Measurements from ENCODE around the gene FOS. TPM values are rescaled to one million over a fixed set of nuclear protein-coding genes. Genes with fewer than 3 reads are reported as not detected.

Gene FOS
- total RNA-seq, 1 donor from 2014 or later: 4,268 TPM

GRCh38 chr14:75247286-75247922 is 31.2 kb upstream of the FOS start:
- no peaks in the 10 kb centered on the region for H3K27me3 ChIP-seq
- peaks cover 0 to 4% of the 10 kb centered on the region in 2 donors for H3K4me1 ChIP-seq
- DNase-seq (ENCODE audit: low spot score in 2 of 2): no peak
- no peaks in the 10 kb centered on the region for H3K9me3 ChIP-seq
- intact Hi-C loops (cut with DNase I): no loop called here
- no peak overlapping the region for H3K4me3 ChIP-seq
- H3K36me3 ChIP-seq: no peaks in the 10 kb centered on the region
- no peak for TF ChIP-seq CTCF (IDR thresholded peaks at IDR 0.05)
- no peak overlapping the region for H3K27ac ChIP-seq

- no peaks in the 10 kb centered on the region for H3K36me3 ChIP-seq
- no peak overlapping the region for H3K4me3 ChIP-seq
- no peak for TF ChIP-seq CTCF (IDR thresholded peaks at IDR 0.05)
- H3K9me3 ChIP-seq: no peaks in the 10 kb centered on the region
- no peak for DNase-seq (ENCODE audit: low spot score in 2 of 2)
- H3K4me1 ChIP-seq: no peaks in the 10 kb centered on the region
- no peak overlapping the region for H3K27ac ChIP-seq
- H3K27me3 ChIP-seq: no peaks in the 10 kb centered on the region
- intact Hi-C loops (cut with DNase I): no loop called here
Measured at GRCh38 chr14:75247939-75248338, 30.7 kb upstream of the FOS start.

- Histone ChIP-seq H3K27me3 (no peaks in the 10 kb centered on the region), H3K9me3 (no peaks in the 10 kb centered on the region), H3K27ac (no peak overlapping the region), H3K36me3 (no peaks in the 10 kb centered on the region), H3K4me3 (no peak overlapping the region), H3K4me1 (peaks cover 0 to 4% of the 10 kb centered on the region in 2 donors)
- intact Hi-C loops (cut with DNase I): no loop called here
- no peak for TF ChIP-seq CTCF (IDR thresholded peaks at IDR 0.05)
- peak in 1 of 2 donors; percentile 68 for DNase-seq (ENCODE audit: low spot score in 2 of 2)
Measured at GRCh38 chr14:75249251-75249957, 29.2 kb upstream of the FOS start.

DNA sequence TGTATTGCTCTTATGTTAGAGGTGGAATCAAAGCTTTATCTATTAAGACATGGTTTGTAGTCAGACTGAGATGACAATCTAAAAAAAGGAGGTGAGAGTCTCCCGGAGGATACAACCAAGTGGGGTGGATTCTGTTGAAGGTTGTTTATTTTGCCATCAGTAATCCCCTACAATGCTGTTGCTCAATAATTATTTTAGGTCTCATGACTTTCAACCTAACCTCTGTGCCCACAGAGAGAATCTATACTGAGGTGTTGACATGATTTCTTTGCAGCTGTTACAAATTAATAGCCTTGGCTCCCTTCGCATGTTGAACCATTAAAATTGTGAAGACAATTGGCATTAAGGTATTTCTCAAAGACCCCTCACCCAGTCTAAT is 28.7 kb upstream of the FOS start:
- no peak for DNase-seq (ENCODE audit: low spot score in 2 of 2)
- Histone ChIP-seq H3K4me3 (no peak overlapping the region), H3K4me1 (peaks cover 0 to 9% of the 10 kb centered on the region in 2 donors), H3K27me3 (no peaks in the 10 kb centered on the region), H3K27ac (no peak overlapping the region), H3K9me3 (no peaks in the 10 kb centered on the region), H3K36me3 (no peaks in the 10 kb centered on the region)
- intact Hi-C loops (cut with DNase I): no loop called here
- no peak for TF ChIP-seq CTCF (IDR thresholded peaks at IDR 0.05)

GRCh38 chr14:75250800-75251199 is 27.8 kb upstream of the FOS start:
- no peak for DNase-seq (ENCODE audit: low spot score in 2 of 2)
- Histone ChIP-seq H3K4me1 (peaks cover 0 to 9% of the 10 kb centered on the region in 2 donors), H3K4me3 (no peak overlapping the region), H3K9me3 (no peaks in the 10 kb centered on the region), H3K27me3 (no peaks in the 10 kb centered on the region), H3K27ac (no peak overlapping the region), H3K36me3 (no peaks in the 10 kb centered on the region)
- TF ChIP-seq CTCF (IDR thresholded peaks at IDR 0.05): no peak
- intact Hi-C loops (cut with DNase I): no loop called here
